ENCODE data around the gene ROR2.

GRCh38 chr9:91900797-91901177 is 49.2 kb downstream of the ROR2 start:
- TF ChIP-seq POLR2AphosphoS5 (IDR thresholded peaks at IDR 0.05; ENCODE audit: low read depth, low read length) (no peak), REST (IDR thresholded peaks at IDR 0.05; ENCODE audit: insufficient read depth in 1 of 2, low read depth in 2 of 2, low read length in 2 of 2) (no peak), TAF1 (IDR thresholded peaks at IDR 0.05; ENCODE audit: borderline replicate concordance, insufficient read depth, low read length) (no peak), FOXP2 (optimal IDR thresholded peaks at IDR 0.05; ENCODE audit: borderline replicate concordance, extremely low read depth, extremely low read length, insufficient read depth) (no peak)
